HG03097 (cell line): ENCODE measurements around the gene ERCC3.
A peak's percentile ranks its signal among the peaks of the same experiment; 100 is the strongest.
"Not testable (repeated sequence)": the region's sequence is repeated elsewhere in the genome, so short reads cannot be mapped to it uniquely, and the experiment has no call there.

Experiments used
- ATAC-seq: cut with Tn5 transposase; IDR thresholded peaks from one replicate; pipeline ENCODE4 v1.9.1; 2021; ENCODE audit not compliant: unreplicated experiment, low FRiP score

Gene ERCC3

DNA sequence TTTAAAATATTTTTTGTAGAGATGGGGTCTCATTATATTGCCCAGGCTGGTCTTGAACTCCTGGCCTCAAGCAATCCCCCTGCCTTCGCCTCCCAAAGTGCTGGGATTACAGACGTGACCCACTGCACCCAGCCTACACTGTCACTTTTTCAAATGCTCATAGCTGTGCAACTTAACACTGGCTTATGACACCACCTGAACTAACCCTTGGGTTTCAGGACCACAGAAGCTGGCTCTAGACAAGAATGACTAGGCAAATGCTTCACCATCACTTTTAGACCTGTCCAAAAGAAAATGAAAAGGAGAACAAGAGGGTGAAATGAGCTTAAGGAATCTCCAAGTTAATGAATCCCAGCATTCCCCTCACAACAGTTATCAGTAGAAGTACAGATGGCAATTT, 13.3 kb downstream of the ERCC3 start:
- ATAC-seq: no peak

DNA sequence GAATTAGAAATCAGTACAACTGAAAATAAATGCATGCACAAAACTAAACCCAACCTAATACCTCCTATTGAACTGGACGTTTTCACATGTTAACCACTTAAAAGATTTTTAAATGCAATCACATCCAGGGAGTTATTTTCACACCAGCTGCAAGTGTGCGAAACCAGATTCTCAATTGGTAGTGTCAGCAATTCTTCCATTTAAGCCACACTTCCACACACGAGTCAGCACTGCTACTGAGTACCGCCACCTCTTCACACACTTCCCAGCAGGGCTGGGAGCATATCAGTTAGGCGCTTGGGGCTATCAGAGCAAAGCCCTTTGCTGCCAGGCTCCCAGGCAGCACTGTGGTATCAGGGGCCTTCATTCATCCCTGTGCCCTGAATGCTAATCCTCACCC, 14.2 kb downstream of the ERCC3 start:
- no peak for ATAC-seq

DNA sequence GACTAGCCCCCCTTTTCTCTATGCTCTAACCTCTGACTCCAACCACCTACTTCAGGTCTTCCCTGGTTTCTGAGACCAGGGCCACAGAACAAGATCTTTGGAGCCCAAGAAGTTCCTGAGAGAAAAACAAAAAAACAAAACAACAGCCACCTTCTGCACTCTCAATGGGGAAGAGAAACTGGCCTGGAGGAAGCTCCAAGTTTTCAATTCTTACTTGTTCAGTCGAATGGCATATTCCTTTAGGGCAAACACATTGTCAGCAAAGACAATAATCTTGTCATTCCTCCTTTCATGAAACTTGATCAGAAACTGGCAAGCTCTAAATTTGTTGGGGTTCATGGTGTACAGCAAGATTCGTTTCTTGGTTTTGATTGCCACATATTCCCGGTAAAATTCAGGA, 15.0 kb downstream of the ERCC3 start:
- no peak for ATAC-seq

DNA sequence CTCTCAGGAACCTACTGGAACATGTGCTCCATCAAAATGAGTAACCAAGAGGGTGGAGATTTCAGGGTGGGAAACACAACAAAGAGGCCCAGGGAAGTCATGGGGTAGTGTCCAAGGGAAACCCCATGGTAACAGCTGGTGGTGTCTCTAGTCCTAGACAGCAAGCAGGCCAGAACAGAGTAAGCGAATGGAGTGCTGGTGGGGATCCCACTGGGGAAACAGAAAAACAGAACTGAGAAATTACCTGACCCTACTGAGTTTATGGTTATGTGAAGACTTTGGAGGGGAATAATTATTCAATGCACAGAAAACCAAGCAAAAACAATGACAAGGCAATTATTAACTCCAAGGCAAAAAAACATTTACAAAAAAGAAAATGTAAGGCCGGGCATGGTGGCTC, 16.9 kb downstream of the ERCC3 start:
- ATAC-seq: peak; percentile 63

DNA sequence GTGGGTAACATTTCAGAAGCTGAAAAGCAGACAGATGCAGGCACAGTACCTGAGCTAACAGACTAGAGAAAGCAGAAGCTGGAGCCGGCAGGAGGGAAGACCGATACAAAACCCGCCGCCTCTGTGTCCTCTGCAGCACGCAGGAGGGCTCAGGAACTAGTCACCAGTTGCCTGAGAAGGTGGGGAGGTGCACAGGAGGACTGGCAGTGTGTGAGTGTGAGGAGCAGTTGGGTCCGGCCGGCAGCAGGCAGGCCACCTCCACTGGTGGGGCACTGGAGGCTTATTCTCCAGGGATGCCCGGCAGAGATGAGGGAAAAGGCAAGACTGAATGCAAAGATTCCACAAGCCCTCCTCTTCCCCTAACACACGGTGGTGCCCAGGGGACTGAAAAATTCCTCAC, 18.2 kb downstream of the ERCC3 start:
- no peak for ATAC-seq

DNA sequence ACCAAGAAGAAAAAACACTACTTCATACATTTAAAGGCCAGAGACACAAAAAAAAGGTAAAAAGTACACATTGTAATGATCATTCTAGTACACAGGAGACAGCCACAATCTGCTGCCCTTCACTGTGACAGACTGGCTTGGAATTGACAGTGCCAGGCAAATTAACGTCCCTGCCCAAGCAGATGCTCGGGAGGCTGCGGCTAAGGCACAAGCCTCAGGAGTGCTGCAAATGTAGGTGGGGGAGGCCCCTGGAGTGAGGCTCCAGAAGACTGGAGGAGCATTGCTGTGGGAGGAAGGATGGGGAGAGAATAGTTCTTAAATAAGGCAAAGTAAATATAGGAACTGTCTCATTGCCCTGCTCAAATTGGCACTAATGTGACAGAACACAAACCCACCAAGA, 18.6 kb downstream of the ERCC3 start:
- ATAC-seq: no peak

DNA sequence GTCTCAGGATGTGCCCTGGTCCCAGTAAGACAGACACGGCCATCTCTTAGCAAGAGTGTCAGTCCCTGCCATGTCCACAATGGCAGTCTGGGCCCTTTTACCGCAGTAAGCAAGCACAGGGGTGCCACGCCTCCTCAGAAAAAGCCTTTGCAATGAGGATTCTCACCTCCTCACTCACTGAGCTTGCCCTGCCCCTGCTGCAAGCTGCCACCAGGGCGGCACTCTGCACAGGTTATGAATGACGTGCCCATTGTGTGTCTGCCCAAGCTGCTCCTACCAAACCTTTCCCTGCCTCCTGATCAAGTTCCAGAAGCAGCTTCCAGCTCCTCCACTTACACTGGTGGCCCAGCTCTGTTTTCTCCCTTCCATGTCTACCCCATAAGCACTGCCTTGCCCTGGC, 23.3 kb downstream of the ERCC3 start:
- no peak for ATAC-seq

DNA sequence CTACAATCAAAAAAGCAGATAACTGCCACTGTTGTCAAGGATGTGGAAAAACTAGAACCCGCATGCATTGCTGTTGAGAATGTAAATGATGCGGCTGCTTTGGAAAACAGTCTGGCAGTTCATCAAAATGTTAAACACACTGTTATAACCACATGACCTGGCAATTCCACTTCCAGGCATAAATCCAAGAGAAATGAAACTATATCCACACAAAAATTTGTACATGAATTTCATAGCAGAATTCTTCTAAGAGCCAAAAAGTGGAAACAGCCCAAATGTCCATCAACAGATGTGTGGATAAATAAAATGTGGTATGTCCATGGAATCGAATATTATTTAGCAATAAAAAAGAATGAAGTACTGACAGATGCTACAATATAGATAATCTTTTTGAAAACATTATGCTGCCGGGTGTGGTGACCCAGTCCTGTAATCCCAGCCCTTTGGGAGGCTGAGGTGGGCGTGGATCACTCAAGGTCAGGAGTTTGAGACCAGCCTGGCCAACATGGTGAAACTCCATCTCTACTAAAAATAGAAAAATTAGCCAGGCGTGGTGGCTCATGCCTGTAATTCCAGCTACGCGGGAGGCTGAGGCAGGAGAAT, 32.0 kb downstream of the ERCC3 start:
- ATAC-seq: no peak

DNA sequence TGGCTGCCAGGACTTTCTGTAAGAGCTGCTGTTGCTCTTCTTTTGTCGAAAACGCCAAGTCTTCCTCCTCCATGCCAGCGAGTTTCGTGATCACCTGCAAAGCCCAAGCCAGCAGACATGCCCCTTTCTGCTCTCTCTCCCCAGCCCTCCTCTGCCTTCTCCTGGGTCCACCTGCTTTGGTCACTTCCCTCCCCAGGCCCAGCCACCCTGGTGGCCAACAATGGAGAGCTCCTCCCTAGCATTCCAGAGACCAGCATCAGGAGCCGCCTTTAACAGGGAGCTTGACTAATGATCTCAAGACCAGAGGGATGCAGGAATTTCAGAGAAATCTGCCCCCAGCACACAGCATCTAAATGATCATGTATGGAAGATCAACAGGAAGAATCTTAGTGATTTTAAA, 34.6 kb downstream of the ERCC3 start:
- no peak for ATAC-seq

DNA sequence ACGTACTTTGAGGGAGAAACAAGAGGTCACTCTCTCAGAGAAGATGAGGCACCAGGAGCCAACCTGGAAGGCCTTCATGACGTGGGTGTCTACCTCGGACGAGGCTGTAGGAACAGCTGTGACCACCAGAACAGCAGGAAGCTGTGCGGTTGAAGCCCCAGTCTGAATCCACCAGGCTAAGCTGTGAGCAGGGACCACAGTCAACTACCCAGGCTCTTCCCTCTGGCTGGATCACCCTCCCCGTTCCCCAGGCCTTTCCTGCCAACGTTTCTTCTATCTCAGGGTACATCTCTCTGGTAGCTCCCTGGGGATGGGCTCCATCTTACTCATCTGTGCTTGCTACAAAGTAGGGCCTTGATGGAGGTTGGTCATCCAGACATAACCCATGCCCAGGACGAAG, 37.1 kb downstream of the ERCC3 start:
- ATAC-seq: no peak

DNA sequence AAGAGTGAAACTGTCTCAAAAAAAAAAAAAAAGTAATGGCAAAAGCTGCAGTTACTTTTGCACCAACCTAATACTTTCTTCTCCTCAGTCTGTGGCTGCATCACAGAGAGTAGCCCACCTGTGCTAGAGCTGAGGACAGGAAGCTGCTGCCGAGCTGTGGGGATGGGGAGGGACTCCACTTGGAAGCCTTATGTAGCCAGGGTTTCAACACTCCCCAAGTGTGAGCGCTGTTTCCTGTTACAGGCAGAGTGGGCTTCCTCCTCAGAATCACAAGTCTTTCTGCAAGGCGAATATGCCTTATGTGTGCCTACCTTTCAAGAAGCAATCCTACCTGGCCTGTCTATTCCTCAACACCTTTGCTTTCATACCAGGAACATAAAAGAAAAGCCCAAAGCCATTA, 37.6 kb downstream of the ERCC3 start:
- ATAC-seq: no peak

DNA sequence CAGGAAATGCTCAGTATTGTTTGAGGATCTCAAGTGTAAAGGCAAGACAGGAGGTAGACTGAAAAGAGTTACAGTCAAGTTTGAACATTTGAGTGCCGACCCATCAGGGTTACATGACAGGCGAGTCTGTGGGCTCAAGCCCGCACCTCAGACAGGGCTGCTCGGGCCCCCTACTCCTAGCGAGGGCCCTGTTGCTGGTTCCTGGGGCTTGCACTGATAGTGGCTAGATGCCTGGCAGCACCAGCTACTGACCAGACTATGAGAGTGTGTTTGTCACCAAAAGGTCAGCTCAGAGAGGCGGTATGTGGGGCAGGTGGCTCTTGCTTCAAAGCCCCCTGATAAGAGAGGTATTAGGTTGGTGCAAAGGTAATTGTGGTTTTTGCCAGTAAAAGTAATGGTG, 38.2 kb downstream of the ERCC3 start:
- no peak for ATAC-seq

DNA sequence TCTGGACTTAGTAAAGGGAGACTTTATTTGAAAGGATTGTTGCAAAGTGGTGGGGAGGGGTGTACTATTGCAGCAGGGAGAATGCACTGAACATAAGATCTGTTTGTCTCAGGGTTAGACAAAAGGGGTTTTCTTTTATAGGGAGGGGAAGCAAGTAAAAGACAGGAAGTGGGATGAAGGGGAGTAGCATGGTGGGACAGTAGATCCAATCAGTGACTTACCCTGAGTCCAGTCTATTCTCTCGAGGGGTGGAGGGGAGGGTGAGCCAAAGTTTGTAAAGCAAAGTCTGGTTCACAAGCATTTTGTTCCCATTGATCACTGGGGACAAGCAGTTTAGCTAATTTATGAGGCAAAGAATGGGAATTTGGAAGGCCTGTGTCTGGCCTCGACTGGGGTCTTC, 38.8 kb downstream of the ERCC3 start:
- no peak for ATAC-seq

DNA sequence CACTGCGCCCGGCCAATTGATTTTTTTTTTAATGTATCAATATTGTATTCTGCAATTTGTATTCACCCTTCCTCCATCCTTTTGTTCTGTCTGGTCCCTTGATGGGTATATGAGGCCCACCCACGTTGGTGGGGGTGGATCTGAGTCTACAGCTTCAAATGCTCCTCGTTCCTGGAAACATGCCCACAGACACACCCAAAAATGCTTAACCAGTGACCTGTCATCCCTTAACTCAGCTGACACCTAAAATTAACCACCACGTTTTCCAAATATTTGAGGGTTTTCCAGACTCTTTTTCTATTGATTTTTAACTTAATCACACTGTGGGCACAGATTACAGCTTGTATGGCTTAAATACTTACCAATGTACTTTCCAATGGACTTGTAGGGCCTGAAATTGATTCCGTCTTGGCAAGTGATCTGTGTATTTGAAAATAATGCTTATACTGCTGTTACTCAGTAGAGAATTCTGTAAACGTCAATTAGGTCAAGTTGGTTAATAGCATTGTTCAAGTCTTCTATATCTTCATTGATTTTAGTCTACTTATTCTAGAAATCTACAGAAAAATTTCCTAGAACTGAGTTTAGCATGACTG, 39.5 kb downstream of the ERCC3 start:
- ATAC-seq: no peak

DNA sequence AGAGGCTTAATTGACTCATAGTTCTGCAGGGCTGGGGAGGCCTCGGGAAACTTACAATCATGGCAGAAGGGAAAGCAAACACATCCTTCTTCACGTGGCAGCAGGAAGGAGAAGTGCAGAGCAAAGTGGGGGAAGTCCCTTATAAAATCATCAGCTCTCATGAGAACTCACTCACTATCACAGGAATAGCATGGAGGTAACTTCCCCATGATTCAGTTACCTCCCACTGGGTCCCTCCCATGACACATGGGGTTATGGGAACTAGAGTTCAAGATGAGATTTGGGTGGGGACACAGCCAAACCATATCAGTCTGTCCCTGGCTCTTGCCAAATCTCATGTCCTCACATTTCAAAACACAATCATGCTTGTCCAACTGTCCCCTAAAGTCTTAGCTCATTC, 52.8 kb downstream of the ERCC3 start:
- ATAC-seq: not testable (repeated sequence)

DNA sequence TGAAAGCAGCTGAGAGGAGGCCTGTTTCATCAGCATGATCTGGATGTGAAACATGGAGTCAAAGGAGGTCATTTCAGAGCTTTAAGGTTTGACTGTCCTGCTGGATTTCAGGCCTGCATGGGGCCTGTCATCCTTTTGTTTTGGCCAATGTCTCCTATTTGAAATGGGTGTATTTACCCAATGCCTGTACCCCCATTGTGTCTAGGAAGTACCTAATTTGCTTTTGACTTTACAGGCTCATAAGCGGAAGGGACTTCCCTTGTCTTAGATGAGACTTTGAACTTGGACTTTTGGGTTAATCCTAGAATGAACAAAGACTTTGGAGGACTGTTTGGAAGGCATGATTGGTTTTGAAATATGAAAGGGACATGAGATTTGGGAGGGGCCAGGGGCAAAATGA, 54.5 kb downstream of the ERCC3 start:
- no peak for ATAC-seq

DNA sequence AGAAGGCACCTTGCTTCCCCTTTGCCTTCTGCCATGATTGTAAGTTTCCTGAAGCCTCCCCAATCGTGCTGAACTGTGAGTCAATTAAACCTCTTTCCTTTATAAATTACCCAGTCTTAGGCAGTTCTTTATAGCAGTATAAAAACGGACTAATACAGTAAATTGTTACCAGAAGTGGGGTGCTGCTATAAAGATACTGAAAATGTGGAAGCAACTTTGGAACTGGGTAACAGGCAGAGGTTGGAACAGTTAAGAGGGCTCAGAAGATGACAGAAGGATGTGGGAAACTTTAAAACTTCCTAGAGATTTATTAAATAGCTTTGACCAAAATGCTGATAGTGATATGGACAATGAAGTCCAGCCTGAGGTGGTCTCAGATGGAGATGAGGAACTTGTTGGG, 56.2 kb downstream of the ERCC3 start:
- ATAC-seq: not testable (repeated sequence)

DNA sequence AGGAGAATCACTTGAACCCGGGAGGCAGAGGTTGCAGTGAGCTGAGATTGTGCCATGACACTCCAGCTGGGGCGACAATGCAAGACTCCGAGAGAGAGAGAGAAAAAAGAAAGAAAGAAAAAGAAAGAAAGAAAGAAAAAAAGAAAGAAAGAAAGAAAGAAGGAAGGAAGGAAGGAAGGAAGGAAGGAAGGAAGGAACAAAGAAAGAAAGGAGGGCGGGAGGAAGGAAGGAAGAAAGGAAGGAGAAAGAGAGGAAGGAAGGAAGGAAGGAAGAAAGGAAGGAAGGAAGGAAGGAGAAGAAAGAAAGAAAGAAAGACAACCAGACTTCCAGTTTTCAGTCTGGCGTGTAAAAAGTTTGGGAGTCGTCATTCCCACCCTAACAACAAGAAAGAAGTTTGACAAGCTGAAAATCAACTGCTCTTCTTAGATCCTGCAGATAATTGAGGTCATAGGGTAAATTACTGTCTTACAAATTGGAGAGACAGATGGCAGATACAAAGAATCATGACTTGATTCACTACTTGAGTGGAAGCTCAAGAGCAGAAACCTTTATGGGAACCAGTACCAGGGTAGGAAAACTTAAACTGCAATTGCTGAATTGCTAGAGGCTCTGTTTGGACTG, 58.8 kb downstream of the ERCC3 start:
- ATAC-seq: no peak

DNA sequence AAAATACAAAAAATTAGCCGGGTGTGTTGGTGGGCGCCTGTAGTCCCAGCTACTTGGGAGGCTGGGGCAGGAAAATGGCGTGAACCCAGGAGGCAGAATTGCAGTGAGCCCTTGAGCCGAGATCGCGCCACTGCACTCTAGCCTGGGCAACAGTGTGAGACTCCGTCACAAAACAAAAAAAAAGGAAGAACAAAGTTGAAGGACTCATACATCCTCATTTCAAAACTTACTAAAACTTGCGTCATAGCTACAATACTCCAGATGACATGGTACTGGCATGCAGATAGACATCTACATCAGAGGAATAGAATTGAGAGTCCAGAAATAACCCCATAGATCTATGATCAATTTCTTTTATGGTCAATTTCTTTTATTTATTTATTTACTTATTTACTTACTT, 60.2 kb downstream of the ERCC3 start:
- no peak for ATAC-seq

DNA sequence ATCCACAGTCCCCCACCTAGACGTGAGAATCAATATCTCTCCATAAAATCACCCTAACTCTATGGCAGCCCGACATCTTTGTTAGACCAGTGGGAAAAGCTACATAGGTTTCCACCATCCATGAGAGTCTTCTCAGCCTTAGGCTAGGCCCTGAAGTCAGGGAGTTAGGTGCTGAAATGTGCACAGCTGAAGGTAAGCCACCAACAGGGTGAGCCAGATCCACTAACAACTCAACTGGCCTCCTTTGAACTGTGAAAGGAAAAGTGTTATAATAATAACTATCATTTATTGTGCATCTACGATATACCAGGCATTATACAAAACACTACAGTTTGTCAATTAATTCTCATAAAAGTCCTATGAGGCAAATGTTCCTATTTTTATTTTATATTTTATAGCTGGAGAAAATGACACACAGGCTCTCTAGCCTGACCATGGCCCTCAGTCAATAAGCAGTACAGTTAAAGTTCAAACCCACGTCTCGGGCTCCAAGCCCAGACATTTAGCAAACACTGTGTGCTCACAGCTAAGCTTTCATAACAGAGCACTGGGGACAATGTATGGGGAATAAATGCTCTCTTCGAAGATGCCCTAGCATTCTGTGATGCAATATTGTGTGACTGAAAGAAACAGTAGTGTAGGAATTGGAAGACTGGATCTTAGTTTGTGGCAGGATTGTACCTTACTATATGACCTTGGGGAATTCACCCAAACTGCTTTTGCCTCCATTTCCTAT, 62.6 kb downstream of the ERCC3 start:
- ATAC-seq: no peak

DNA sequence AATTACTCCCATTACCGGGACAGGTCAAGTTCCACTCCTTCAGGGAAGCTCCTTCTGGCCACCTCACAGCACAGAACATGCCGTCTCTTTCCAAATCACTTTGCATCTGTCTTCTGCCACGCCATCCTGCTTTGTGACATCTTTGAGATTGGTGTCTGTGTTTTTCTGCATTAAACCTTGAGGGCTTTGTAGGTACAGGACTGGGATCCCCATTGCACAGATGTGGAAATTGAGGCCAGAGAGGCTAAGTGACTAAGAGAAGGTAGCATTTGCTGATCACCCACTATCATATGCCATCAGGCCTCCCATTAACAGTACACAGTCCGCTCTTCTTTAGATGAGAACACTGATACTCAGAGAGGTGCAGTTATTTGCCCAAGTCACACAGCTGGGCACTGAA, 64.4 kb downstream of the ERCC3 start:
- ATAC-seq: no peak

DNA sequence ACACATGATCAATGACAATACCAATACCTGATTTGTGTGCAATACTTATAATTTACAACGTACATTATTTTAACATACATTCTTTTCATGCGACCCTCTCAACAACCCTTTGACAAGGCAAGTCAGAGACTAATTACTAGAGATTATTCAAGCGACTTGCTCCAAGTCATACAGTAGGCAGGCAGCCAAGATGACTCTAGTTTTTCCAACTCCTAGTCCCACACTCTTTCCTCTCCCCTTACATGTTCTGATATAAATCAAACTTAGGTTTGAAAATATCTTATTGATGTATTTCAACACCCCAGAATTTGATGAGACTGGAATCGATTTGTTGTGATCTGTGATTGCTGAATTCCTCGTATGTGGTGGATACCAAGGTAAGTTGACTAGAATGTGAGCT, 65.8 kb downstream of the ERCC3 start:
- ATAC-seq: no peak
